Ectodermal cell (in vitro differentiated cells): Measurements from ENCODE around the gene STOML1.

ENCODE experiments used
- H3K27ac ChIP-seq: 2 replicates; pipeline ENCODE4 v1.7.0; 2013; ENCODE audit warnings: mild to moderate bottlenecking, low read depth, low read length; ENCODE audit not compliant: insufficient read depth, poor library complexity, severe bottlenecking
- H3K27me3 ChIP-seq: 2 replicates; pipeline ENCODE4 v1.7.0; 2013; ENCODE audit warnings: mild to moderate bottlenecking, low read length; ENCODE audit not compliant: insufficient read depth, control insufficient read depth, poor library complexity, severe bottlenecking
- H3K36me3 ChIP-seq: one replicate; pipeline ENCODE4 v1.7.0; 2013; ENCODE audit warnings: low read length; ENCODE audit not compliant: control insufficient read depth, insufficient read depth
- H3K4me1 ChIP-seq: one replicate; pipeline ENCODE4 v1.7.0; 2013; ENCODE audit warnings: low read length; ENCODE audit not compliant: control insufficient read depth, insufficient read depth
- H3K4me3 ChIP-seq: 2 replicates; pipeline ENCODE4 v1.7.0; 2013; ENCODE audit warnings: low read depth, low read length, control low read depth; ENCODE audit not compliant: insufficient read depth
- H3K9me3 ChIP-seq: 2 replicates; pipeline ENCODE4 v1.7.0; 2013; ENCODE audit warnings: mild to moderate bottlenecking, low read length, moderate library complexity; ENCODE audit not compliant: control insufficient read depth
- WGBS, 2 experiments: methylation state at CpG; one replicate each; pipeline ENCODE4 v1.1.7; 2013; ENCODE audit warnings: missing lambda C conversion rate in 2 of 2; 5-methylcytosine and 5-hydroxymethylcytosine counted together

The STOML1 gene

DNA sequence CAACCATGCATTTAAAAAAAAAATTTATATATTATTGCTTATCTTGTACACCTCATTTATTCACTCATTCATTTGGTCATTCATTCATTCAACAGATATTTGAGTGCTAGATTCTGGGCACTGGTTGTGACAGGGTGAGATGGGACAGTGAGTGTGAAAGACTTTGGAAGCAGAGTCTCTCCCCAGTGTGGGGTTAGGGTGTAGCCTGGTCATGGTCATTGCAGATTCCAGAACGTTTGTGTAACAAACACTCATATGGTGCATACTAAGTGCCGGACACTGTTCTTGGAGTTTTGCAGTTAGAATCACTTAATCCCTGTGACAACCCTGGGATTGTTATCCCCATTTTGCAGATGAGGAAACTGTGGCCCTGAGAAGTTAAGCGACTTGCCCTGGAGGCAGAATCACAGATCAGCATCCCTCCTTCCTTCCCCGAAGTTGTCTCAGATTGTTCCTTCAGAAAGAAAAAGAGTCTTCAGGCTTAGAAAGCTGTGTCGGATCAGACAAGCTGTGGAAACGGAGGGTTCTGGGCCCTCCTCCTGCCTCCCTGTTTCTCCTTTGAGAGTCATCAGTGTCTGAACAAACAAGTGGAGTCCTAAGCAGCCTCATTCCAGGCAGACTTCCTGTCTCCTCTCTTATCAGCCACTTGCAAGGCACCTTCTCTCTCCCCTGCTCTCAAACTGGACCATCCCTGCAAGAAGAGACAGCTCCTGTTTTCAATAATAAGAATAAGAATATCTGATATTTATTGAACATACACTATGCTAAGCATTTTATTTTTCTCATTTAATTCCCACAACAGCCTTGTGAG, 59.5 kb downstream of the STOML1 start:
- Histone ChIP-seq H3K4me3 (no peak overlapping the region), H3K27ac (no peak overlapping the region), H3K9me3 (no peaks in the 10 kb centered on the region), H3K4me1 (peaks cover 42% of the 10 kb centered on the region), H3K27me3 (peaks cover 6% of the 10 kb centered on the region), H3K36me3 (no peaks in the 10 kb centered on the region)
- WGBS, 2 experiments: 83% methylated on average over 6 of the region's 6 CpGs

DNA sequence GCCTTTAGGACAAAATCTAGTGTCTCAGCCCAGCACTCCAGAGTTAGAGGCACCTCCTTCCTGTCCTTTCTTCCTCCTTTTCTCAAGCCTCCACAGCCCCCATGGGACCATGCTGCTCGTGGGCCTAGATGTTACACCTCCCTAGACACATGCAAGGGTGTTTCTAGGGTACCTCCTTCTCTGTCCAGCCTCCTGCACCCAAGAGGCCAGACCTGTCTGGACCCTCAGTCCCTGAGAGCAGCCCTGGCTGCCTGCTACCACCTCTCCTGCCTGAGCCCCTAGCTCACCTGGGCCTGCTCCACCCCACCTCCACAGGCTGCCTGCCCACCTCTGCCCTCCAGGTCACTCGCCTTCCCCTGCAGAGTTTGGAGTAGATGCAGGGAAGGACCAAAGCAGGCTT, 60.7 kb downstream of the STOML1 start:
- no peak overlapping the region for H3K27ac ChIP-seq
- peaks cover 17% of the 10 kb centered on the region for H3K27me3 ChIP-seq
- H3K4me1 ChIP-seq: peaks cover 37% of the 10 kb centered on the region
- no peaks in the 10 kb centered on the region for H3K36me3 ChIP-seq
- H3K4me3 ChIP-seq: no peak overlapping the region
- WGBS, 2 experiments: 79 to 80% methylated on average over 2 of the region's 2 CpGs
- H3K9me3 ChIP-seq: no peaks in the 10 kb centered on the region

DNA sequence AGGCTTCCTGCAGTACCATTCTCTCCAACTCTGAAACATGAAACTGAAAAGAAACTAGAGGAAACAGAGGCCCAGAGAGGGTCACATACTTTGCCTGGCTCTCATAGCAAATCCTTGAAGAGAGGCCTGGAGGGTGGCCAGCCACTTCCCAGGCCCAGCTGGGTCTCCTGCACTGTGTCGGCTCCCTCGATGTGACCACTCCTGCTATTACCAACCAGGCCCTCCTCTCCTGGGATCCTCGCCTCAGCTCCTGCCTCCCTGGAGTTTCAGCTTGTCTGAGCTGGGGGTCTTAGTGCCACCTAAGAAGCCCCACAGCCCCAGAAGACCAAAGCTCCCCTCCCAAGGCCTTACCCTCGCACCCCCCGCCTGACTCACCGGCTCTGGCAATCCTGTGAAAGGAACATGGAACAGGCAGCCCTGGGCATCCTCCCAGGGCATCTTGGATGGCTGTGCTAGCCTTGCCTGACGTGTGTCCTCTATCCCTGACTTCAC, 61.3 kb downstream of the STOML1 start:
- no peak overlapping the region for H3K4me3 ChIP-seq
- H3K9me3 ChIP-seq: no peaks in the 10 kb centered on the region
- H3K27ac ChIP-seq: no peak overlapping the region
- 80 to 84% methylated on average over 7 of the region's 7 CpGs for WGBS, 2 experiments
- H3K36me3 ChIP-seq: no peaks in the 10 kb centered on the region
- peaks cover 17% of the 10 kb centered on the region for H3K27me3 ChIP-seq
- peaks cover 34% of the 10 kb centered on the region for H3K4me1 ChIP-seq

DNA sequence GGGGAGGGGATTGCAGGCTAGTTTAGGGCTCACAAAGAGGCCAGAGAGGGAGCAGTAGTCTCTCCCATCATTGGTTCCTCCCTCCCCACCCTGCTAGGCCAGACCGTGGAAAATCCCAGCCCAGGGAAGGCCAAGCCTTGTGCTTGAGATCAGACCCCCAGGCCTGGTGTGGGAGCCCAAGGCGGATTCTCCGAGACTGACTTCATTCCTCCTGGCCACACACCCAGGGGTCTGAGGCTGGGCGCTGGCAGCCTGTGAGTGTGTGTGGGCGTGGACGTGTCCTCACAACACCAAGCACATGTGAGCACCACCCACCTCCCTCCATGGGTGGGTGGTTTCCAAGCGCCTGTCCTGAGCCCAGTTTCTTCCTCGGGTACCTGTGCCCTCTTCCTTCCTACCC, 61.7 kb downstream of the STOML1 start:
- peaks cover 17% of the 10 kb centered on the region for H3K27me3 ChIP-seq
- H3K4me3 ChIP-seq: no peak overlapping the region
- peaks cover 34% of the 10 kb centered on the region for H3K4me1 ChIP-seq
- WGBS, 2 experiments: 90 to 92% methylated on average over 8 of the region's 8 CpGs
- H3K36me3 ChIP-seq: no peaks in the 10 kb centered on the region
- no peak overlapping the region for H3K27ac ChIP-seq
- no peaks in the 10 kb centered on the region for H3K9me3 ChIP-seq

DNA sequence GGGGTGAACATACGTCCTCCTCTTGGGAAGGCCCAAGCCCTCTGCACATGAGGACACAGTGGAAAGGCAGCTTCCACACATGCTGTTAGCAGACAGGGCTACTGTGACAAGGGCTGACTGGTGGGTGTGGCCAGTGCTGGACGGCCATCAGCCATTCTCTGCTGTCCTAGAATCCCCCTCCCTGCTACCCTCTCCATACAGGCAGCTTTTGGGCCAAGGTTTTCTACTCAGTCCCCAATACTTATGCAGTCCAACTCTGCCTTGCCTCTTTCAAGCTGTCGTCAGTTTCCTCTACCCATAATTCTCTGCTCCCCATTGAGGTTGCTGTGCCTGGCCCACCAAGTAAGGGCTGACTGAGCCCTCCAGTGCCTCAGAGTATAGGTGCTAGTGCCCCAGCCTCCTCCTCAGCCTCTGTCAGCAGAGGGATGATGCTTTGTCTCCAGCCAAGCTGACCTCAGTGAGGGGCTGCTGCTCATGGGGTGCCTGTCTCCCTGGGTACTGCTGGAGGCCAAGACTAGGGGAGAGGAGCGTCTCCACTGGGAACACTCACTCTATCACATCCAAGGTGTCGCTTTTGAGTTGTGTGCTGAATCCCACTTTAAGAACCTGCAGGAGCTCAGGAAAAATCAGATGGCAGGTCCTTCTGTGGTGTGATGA, 63.0 kb downstream of the STOML1 start:
- WGBS, 2 experiments: 58 to 64% methylated on average over 5 of the region's 5 CpGs
- Histone ChIP-seq H3K27ac (no peak overlapping the region), H3K36me3 (no peaks in the 10 kb centered on the region), H3K4me3 (no peak overlapping the region), H3K4me1 (peaks cover 41% of the 10 kb centered on the region), H3K9me3 (no peaks in the 10 kb centered on the region), H3K27me3 (peaks cover 17% of the 10 kb centered on the region)
